ENCODE data around the gene UGT1A1. TPM values are rescaled to one million over a fixed set of nuclear protein-coding genes. Genes with fewer than 3 reads are reported as not detected.

UGT1A1 gene
- total RNA-seq, 1 donor from 2014 or later = not detected

GRCh38 chr2:233820774-233821105 is 60.7 kb downstream of the UGT1A1 start:
- Mint-ChIP-seq H3K4me1 (ENCODE audit: unreplicated experiment) (peaks cover 3% of the 10 kb centered on the region), H3K36me3 (ENCODE audit: low read depth, unreplicated experiment) (no peaks in the 10 kb centered on the region), H3K27me3 (ENCODE audit: unreplicated experiment) (peaks cover 4% of the 10 kb centered on the region), H3K4me3 (ENCODE audit: unreplicated experiment) (no peak overlapping the region), H3K9me3 (ENCODE audit: unreplicated experiment) (no peaks in the 10 kb centered on the region), H3K27ac (ENCODE audit: unreplicated experiment) (no peak overlapping the region)
- no peak for DNase-seq (ENCODE audit: low spot score)
- TF ChIP-seq, protein P1, sequence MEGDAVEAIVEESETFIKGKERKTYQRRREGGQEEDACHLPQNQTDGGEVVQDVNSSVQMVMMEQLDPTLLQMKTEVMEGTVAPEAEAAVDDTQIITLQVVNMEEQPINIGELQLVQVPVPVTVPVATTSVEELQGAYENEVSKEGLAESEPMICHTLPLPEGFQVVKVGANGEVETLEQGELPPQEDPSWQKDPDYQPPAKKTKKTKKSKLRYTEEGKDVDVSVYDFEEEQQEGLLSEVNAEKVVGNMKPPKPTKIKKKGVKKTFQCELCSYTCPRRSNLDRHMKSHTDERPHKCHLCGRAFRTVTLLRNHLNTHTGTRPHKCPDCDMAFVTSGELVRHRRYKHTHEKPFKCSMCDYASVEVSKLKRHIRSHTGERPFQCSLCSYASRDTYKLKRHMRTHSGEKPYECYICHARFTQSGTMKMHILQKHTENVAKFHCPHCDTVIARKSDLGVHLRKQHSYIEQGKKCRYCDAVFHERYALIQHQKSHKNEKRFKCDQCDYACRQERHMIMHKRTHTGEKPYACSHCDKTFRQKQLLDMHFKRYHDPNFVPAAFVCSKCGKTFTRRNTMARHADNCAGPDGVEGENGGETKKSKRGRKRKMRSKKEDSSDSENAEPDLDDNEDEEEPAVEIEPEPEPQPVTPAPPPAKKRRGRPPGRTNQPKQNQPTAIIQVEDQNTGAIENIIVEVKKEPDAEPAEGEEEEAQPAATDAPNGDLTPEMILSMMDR (IDR thresholded peaks at IDR 0.05; ENCODE audit: unreplicated experiment) = no peak

DNA sequence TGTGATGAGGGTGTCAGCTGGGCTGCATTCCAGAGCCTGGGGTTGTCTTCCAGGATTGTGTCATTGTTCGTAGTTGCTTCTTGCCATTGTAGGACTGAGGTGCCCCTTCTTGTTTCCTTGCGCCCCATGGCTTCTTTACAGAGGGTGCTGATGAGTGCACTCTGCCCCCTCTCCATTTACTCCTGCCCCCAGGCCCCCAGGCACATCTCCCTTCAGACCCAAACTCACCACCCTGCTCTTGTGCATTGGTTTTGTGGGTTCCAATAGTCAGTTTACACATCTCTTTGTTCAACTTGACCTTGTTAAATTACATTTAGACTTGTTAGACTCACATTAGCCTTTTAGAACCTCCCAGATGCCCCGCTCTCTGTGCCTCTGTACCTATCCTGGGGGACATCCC is 61.1 kb downstream of the UGT1A1 start:
- peaks cover 3% of the 10 kb centered on the region for H3K4me1 Mint-ChIP-seq (ENCODE audit: unreplicated experiment)
- H3K36me3 Mint-ChIP-seq (ENCODE audit: low read depth, unreplicated experiment) = no peaks in the 10 kb centered on the region
- no peak overlapping the region for H3K27ac Mint-ChIP-seq (ENCODE audit: unreplicated experiment)
- H3K9me3 Mint-ChIP-seq (ENCODE audit: unreplicated experiment) = no peaks in the 10 kb centered on the region
- TF ChIP-seq, protein P1 (IDR thresholded peaks at IDR 0.05; ENCODE audit: unreplicated experiment) = no peak
- H3K27me3 Mint-ChIP-seq (ENCODE audit: unreplicated experiment) = peaks cover 4% of the 10 kb centered on the region
- no peak overlapping the region for H3K4me3 Mint-ChIP-seq (ENCODE audit: unreplicated experiment)
- DNase-seq (ENCODE audit: low spot score) = no peak

DNA sequence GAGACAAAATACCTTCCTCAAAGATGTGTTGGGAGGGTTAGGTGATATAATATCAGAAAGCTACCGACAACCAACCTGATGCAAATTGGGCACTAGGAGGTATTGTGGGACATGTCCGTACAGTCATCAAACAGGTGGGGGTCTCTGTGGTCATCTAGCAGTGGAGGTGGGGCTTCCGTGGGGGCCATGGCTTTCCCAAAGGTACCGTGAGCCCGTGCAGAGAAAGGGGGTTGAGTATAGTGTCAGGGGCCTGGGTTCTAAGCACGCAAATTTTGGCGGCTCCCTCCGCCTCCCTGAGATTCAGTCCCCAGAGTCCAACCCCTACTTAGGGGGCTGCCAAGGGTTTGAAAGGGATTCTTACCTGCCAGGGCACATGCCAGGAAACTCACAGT is 61.6 kb downstream of the UGT1A1 start:
- Mint-ChIP-seq H3K9me3 (ENCODE audit: unreplicated experiment) (no peaks in the 10 kb centered on the region), H3K27me3 (ENCODE audit: unreplicated experiment) (peaks cover 4% of the 10 kb centered on the region), H3K4me1 (ENCODE audit: unreplicated experiment) (peaks cover 3% of the 10 kb centered on the region), H3K36me3 (ENCODE audit: low read depth, unreplicated experiment) (no peaks in the 10 kb centered on the region), H3K27ac (ENCODE audit: unreplicated experiment) (no peak overlapping the region), H3K4me3 (ENCODE audit: unreplicated experiment) (no peak overlapping the region)
- DNase-seq (ENCODE audit: low spot score) = no peak
- TF ChIP-seq, protein P1 (IDR thresholded peaks at IDR 0.05; ENCODE audit: unreplicated experiment) = no peak

DNA sequence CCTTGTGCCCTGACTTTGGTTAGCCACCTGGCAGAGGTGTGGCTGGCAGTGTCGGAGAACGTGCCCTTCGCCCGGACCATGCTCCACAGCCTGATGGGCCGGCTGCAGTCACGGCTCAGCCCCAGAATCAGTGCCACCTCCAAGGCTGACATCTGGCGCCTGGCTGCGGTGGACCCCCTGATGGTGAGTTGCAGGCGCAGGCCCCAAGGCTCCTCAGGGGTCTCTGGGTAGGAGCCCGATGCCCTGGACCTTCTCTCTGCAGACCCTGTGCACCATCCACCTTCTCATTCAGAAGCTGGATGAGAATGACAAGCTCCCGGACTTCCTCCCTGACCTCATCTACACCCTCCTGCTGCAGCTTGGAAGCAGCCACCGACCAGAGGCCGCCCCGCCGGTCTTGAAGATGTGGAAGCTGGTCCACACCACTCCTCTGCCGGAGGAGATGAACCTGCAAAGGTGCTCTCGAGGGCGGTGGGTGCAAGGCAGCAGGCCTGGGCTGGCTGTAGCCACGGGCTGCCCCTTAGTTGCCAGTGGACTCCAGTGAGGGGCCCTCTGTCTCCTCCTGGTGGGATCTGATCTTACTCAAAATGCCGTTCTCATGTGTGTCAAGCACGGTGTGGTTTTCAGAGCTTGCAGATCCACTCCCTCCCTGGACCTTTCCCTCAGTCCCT is 62.2 kb downstream of the UGT1A1 start:
- H3K4me3 Mint-ChIP-seq (ENCODE audit: unreplicated experiment) = no peak overlapping the region
- DNase-seq (ENCODE audit: low spot score) = no peak
- H3K27ac Mint-ChIP-seq (ENCODE audit: unreplicated experiment) = no peak overlapping the region
- no peaks in the 10 kb centered on the region for H3K9me3 Mint-ChIP-seq (ENCODE audit: unreplicated experiment)
- H3K27me3 Mint-ChIP-seq (ENCODE audit: unreplicated experiment) = peaks cover 4% of the 10 kb centered on the region
- peaks cover under 1% of the 10 kb centered on the region for H3K4me1 Mint-ChIP-seq (ENCODE audit: unreplicated experiment)
- no peaks in the 10 kb centered on the region for H3K36me3 Mint-ChIP-seq (ENCODE audit: low read depth, unreplicated experiment)
- TF ChIP-seq, protein P1 (IDR thresholded peaks at IDR 0.05; ENCODE audit: unreplicated experiment) = no peak

Other genes starting within 250 kb of the UGT1A1 start
- 23.6 TPM for gene USP40, start 193.5 kb upstream of the UGT1A1 start, total RNA-seq (ENCODE audit: unreplicated experiment)
- not detected for gene UGT1A8, start 142.6 kb upstream of the UGT1A1 start, total RNA-seq (ENCODE audit: unreplicated experiment)
- gene UGT1A10, start 123.8 kb upstream of the UGT1A1 start, total RNA-seq (ENCODE audit: unreplicated experiment) = not detected
- gene UGT1A9, start 88.4 kb upstream of the UGT1A1 start, total RNA-seq (ENCODE audit: unreplicated experiment) = not detected
- gene UGT1A7, start 78.4 kb upstream of the UGT1A1 start, total RNA-seq (ENCODE audit: unreplicated experiment) = not detected
- not detected for gene UGT1A6, start 67.4 kb upstream of the UGT1A1 start, total RNA-seq (ENCODE audit: unreplicated experiment)
- not detected for gene UGT1A5, start 47.4 kb upstream of the UGT1A1 start, total RNA-seq (ENCODE audit: unreplicated experiment)
- gene UGT1A4, start 41.5 kb upstream of the UGT1A1 start, total RNA-seq (ENCODE audit: unreplicated experiment) = not detected
- not detected for gene UGT1A3, start 31.2 kb upstream of the UGT1A1 start, total RNA-seq (ENCODE audit: unreplicated experiment)
- 0.31 TPM for gene MROH2A, start 18.1 kb downstream of the UGT1A1 start, total RNA-seq (ENCODE audit: unreplicated experiment)
- gene HJURP, start 94.3 kb downstream of the UGT1A1 start, total RNA-seq (ENCODE audit: unreplicated experiment) = 11.4 TPM
- not detected for gene TRPM8, start 157.1 kb downstream of the UGT1A1 start, total RNA-seq (ENCODE audit: unreplicated experiment)